GM18861 (cell line): Measurements from ENCODE around the gene CLNS1A.
"Not testable (repeated sequence)": the region's sequence is repeated elsewhere in the genome, so short reads cannot be mapped to it uniquely, and the experiment has no call there.

Experiments used
- ATAC-seq: cut with Tn5 transposase; IDR thresholded peaks from one replicate; pipeline ENCODE4 v1.9.1; 2021; ENCODE audit not compliant: unreplicated experiment

The CLNS1A gene

GRCh38 chr11:77619576-77620198 is 17.9 kb downstream of the CLNS1A start:
- ATAC-seq = no peak

DNA sequence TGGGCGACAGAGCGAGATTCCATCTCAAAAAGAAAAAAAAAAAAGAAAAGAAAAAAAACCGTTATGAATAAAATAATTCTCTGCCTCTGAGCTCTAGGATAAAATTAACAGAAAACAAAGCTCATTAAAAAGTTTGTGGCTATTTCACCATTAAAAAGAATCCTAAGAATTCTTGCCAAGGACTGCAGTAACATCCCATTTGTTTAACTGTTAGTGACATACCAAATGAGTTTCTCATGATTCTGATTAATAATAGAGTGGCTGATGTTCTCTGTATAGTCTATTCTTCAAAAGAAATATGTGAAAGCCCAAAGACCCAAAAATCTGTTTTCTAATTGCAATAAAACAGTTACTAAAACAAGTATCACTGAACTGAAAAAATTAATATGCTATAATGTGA is 19.7 kb downstream of the CLNS1A start:
- ATAC-seq = no peak

GRCh38 chr11:77611921-77612320 is 25.7 kb downstream of the CLNS1A start:
- ATAC-seq = no peak

DNA sequence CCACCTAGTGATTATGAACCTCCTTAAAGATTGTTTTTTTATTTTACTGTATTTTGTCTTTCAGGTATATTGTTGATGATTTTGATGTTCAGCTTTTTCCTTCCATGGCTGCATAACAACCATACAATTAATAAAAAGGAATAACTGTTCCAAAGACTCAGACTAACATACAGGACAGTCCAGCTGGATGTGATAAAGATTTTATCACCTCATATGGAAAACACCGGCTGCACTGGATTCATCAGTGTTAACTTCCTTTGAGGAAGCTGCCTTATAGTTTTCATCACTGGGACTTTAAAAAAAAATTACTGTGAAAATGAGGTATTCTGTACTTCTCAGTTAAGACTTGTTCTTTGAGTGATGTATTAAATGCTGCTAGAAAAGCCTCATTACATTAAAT is 28.4 kb downstream of the CLNS1A start:
- no peak for ATAC-seq

DNA sequence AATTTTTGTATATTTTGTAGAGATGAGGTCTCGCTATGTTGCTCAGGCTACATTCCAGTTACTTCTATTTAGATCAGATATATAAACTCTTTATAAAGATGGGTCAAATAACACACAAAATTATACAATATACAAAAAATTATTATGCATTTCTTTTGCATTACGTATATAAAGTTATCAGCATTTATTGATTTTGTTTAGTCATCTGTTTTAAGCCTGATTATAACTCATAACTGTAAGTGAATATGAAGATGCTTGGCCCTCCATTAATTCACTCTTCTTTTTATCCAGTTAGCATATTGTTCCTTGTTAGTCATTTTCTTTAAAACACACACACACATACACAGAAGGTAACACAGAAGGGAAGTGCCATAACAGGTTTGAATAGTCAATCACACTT is 33.3 kb downstream of the CLNS1A start:
- no peak for ATAC-seq

DNA sequence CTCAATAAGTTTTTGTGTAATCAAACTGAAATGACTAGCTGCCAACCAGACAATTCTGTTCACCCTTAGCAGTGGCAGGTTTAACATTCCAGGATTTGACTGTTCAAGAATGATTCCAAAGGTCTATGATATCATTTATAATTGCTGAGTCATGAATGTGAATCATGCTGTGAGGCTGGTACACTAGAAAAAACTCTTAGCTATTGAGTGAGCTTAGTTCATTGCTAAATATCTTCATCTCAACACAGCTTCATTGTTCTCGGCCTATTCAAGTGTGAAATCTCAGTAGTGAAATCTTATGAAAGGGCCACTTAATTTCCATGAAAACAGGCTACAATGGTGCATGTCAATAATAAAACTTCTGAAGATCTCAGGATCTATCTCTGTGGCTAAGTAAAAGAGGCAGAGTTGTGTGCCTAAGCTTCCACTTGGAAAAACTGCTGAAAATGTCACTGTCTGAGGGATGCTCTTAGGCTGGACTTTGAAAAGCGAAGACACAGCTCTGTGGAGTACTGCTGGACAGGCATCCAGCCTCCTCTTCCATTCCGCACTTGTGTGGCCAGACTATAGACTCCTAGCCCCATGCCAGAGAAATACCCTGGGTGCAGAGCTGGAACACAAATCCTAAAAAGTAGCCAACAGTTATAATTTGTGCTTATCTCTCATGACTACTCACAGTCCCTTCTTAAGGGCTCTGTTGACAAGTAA is 35.1 kb downstream of the CLNS1A start:
- no peak for ATAC-seq

DNA sequence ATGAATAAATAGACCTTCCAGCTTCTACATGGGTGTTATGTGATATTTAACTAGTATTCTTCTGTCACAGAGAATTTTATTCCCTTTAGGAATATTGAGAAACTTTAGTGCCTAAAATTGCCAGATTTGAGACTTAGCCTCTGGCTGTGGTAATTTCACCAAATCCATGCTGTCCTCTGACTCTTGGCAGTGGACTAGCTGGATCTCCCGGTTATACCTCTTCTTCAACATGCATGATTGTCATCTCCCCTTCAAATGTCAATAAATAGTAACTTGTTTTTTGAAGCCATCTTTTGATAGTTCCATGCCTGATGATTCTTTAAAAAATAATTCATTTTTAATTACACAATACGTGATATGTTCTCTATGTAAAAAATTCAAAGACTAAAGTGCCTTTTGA is 39.4 kb downstream of the CLNS1A start:
- no peak for ATAC-seq

DNA sequence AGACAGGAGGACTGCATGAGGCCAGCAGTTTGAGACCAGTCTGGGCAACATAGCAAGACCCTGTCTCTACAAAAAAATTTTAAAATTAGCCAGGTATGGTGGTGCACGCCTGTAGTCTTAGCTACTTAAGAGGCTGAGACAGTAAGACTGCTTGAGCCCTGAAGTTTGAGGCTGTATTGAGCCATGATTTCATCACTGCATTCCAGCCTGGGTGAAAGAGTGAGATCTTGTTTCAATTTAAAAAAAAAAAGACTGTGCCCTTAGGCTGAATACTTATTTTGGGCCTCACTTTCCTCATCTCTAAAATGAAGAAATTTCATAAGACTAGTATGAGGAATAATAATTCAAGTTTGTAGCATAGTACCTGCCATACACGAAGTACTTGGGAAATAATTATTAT is 41.0 kb downstream of the CLNS1A start:
- no peak for ATAC-seq

DNA sequence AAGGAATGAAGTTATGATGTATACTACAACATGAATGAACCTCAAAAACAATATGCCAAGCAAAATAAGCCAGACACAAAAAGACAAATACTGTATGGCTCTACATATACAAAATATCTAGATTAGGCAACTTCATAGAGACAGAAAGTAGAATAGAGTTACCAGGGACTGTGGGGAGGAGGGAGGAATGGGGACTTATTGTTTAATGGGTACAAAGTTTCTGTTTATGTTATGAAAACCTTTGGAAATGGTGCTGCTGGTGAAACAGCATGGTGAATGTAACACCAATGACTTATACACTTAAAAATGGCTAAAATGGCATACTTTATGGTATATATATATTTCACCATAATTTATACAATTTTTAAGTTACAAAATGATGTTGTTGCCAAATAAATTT is 43.7 kb downstream of the CLNS1A start:
- ATAC-seq = no peak

DNA sequence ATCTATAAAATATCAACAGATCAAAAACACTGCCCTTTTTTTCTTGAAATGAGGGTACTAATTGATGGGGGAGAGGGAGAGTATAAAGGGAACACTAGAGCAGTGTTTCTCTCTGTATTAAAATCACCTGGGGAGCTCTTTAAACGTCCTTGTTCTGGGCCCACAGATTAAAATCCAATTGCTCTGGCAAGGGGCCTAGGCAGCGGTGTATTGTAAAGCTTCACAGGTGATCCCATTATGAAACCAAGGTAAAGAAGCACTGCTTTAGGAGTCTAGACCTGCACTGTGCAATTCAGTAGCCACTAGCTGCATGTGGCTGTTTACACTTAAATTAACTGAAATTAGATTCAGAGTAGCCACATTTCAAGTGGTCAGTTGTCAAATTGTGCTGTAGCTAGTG is 44.9 kb downstream of the CLNS1A start:
- no peak for ATAC-seq

DNA sequence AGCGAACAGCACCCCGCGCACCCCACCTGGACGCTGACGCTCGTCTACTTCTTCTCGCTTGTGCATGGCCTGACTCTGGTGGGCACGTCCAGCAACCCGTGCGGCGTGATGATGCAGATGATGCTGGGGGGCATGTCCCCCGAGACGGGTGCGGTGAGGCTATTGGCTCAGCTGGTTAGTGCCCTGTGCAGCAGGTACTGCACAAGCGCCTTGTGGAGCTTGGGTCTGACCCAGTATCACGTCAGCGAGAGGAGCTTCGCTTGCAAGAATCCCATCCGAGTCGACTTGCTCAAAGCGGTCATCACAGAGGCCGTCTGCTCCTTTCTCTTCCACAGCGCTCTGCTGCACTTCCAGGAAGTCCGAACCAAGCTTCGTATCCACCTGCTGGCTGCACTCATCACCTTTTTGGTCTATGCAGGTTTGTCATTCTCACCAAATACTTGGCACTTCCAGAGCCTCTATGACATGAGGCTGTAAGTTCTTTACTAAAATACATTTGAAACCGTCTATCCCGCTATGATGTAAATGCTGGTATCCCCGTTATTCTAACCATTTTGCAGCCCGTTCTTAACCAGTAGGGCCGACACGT is 47.3 kb downstream of the CLNS1A start:
- no peak for ATAC-seq

DNA sequence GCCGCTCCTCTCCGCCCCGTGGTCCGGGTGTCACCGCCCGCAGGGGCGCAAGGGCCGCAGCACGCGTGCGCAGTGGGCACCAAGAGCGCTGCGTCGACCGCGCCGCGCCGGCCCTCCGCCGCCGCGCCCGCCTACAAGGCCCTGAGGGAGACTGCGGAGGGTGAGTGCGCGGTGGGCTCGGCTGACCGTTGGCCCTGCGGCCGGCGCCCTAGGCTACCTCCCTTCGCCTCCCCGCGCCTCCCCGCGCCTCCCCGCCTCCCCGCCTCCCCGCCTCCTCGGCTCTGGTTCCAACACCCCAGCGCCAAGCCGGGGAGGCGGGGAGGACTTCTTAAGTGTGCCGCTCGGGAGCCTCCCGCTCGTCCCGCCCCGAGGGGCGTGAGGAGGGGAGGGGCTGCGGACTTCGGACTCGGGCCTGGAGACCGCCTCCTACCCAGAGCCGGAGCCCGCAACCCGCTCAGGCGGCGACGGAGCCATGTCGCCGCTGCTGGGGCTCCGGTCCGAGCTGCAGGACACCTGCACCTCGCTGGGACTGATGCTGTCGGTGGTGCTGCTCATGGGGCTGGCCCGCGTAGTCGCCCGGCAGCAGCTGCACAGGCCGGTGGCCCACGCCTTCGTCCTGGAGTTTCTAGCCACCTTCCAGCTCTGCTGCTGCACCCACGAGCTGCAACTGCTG is 47.9 kb downstream of the CLNS1A start, which contains the start of gene AQP11:
AQP11 (plus strand) TSS at position 433 of the 673 bp plus-strand sequence; CDS start at position 473, 40 bp downstream.
- peak; percentile 83 for ATAC-seq

DNA sequence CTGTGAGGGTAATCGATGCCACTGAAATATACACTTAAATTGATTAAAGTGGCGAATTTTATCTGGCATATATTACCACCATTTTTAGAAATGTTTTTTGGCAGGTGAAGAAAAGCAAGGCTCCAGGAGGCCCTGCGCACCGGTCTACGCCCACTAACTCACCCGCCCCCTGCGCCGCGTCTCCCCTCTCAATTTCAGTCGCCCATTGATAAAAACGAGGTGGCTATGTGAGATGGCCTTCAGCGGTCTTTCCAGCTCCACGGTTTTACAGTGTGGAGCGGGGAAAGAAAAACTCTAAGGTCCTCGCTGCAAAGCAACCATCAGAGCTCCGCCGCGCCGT is 48.4 kb downstream of the CLNS1A start:
- ATAC-seq = no peak

- ATAC-seq = no peak
These were observed 56.8 kb downstream of the CLNS1A start for GRCh38 chr11:77580712-77581337.

GRCh38 chr11:77575428-77575827 is 62.2 kb downstream of the CLNS1A start:
- ATAC-seq = not testable (repeated sequence)

DNA sequence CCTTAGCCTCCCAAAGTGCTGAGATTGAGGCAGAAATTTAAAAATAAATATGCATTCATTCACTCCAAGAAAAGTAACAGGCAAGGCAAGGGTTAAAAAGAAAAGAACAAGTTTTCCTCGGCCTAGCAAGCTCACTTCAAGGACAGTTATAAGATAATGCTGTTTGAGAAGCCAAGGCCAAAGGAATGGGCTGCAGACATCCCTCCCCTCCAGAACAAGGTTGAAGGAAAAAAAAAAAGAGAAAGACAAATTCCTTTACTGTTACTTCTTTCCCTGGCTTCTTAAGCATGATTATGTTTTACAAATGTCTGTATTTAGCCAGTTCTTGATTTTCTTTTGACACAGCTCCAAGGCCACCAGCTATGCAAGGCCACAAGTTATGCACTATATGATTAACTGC is 66.7 kb downstream of the CLNS1A start:
- ATAC-seq = not testable (repeated sequence)

- ATAC-seq = no peak
These were observed 67.9 kb downstream of the CLNS1A start for GRCh38 chr11:77569676-77570070.

GRCh38 chr11:77568916-77569675 is 68.5 kb downstream of the CLNS1A start:
- ATAC-seq = no peak

DNA sequence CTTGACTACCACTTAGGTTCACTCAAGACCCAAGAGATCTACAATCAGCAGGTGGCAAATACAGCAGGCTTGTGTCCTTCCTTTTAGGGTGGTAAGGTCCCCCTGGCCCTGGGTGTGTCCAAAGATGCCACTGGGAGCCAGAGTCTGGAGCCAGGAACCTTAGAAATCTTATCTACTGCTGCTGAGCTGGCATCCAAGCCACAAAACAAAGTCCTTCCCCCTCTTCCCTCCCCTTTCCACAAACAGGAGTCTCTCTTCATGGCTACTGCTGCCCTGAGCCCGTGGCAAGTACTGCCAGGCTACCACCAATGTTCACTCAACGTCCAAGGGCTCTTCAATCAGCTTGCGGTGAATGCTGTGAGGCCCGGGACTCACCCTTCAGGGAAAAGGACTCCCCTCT is 69.3 kb downstream of the CLNS1A start:
- no peak for ATAC-seq
